NCI-H187 treated with DMSO at 0.1 percent for 48 hours (cell line): ENCODE results near the gene SOWAHC.
"Not testable (repeated sequence)": the region's sequence is repeated elsewhere in the genome, so short reads cannot be mapped to it uniquely, and the experiment has no call there.

Source experiments
- DNase-seq: peaks from one replicate; lab custom pipeline; 2025; lab: John Stamatoyannopoulos, UW

The SOWAHC gene, protein sequence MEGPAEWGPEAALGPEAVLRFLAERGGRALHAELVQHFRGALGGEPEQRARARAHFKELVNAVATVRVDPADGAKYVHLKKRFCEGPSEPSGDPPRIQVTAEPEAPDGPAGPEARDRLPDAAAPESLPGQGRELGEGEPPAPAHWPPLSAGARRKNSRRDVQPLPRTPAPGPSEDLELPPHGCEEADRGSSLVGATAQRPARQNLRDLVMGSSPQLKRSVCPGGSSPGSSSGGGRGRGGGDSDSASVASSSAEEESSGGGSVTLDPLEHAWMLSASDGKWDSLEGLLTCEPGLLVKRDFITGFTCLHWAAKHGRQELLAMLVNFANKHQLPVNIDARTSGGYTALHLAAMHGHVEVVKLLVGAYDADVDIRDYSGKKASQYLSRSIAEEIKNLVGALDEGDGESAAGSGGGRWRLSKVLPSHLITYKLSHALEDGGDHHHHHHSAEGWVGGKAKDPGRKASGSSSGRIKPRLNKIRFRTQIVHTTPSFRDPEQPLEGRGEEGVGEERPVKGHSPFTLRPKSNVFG

DNA sequence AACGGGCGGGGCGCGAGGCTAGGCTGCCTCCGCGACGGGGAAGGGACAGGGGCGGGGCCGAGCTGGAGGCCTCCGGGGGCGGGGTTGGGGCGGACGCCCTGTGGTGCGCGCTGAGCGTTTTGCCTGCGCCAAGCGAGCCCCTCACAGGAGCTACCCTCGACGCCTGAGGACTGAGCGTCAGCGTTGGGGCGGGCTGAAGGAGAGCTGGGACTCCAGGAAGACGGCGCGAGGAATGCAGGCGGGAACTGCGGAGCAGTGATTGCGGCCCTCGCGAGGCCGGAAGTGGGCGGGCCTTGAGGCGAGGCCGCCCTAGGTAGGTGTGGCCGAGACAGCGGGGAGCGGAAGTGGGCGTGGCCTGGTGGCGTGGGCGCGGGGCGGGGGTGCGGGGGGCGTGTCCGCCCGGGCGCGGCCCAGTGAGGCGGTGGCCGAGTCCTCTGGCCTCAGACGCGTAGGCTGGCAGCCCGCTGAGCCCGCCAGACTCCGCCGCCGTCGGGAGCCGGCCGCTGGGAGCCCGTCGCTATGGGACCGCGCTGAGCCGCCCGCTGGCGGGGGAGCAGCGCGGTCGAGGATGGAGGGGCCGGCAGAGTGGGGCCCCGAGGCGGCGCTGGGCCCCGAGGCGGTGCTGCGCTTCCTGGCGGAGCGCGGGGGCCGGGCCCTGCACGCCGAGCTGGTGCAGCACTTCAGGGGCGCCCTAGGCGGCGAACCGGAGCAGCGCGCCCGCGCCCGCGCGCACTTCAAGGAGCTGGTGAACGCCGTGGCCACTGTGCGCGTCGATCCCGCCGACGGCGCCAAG is at the start of gene SOWAHC, which contains the start of gene SEPTIN10:
Gene SOWAHC (plus strand): TSS at position 443 of the 793 bp plus-strand sequence. CDS start 126 bp downstream, at position 569.
Gene SEPTIN10 (minus strand): TSS at position 45 of the 793 bp plus-strand sequence. CDS start 139 bp downstream, outside the sequence.
- peak; percentile 25 for DNase-seq

DNA sequence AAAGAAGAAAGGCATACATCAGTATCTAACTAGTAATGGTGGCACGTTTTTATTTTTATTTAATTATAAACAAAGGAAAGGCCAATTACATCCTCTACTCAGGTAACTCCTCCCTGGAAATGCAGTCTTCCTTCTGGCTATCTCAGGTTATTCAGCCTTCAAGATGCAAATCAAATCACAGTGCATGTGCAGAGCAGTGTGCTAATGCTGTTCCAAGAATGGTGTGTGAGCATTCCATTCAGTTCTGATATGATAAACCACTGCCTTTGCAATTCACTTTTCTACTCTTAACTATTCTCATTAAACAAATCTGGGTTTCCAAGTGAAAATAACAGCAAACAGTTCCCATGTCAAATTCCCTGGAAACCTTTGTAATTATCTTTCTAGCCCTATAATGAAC is 38.8 kb upstream of the SOWAHC start:
- no peak for DNase-seq

DNA sequence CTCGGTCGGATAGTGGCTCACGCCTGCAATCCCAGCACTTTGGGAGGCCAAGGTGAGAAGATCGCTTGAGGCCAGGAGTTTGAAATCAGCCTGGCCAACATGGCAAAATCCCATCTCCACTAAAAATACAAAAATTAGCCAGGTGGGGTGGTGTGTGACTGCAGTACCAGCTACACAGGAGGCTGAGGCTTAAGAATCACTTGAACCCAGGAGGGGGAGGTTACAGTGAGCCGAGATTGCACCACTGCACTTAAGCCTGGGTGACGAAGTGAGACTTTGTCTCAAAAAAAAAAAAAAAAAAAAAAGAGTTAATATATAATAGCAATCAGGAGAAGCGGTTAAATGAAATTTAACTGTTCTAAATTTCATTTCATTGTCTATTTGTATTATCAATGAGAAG is 36.5 kb upstream of the SOWAHC start:
- DNase-seq, result not testable (repeated sequence)

DNA sequence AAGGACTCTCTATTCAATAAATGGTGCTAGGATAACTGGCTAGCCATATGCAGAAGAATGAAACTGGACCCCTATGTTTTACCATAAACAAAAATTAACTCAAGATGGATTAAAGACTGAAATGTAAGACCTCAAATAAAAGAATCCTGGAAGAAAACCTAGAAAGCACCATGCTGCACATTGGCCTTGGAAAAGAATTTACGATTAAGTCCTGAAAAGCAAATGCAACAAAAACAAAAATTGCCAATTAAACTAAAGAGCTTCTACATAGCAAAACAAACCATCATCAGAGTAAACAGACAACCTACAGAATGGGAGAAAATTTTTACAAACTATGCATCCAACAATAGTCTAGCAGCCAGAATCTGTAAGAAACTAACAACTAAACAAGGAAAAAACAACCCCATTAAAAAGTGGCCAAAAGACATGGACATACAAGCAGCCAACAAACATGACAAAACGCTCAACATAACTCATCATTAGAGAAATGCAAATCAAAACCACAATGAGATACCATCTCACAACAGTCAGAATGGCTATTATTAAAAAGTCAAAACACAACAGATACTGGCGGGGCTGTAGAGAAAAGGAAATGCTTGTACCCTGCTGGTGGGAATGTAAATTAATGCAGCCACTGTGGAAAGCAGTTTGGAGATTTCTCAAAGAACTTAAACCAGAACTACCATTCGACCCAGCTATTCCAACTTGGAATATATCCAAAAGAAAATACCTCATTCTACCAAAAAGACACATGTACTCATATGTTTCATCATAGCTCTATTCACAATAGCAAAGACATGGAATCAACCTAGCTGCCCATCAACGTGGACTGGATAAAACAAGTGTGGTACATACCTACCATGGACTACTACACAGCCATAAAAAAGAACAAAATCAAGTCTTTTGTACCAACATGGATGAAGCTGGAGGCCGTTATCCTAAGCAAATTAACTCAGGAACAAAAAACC is 31.0 kb upstream of the SOWAHC start:
- no peak for DNase-seq

DNA sequence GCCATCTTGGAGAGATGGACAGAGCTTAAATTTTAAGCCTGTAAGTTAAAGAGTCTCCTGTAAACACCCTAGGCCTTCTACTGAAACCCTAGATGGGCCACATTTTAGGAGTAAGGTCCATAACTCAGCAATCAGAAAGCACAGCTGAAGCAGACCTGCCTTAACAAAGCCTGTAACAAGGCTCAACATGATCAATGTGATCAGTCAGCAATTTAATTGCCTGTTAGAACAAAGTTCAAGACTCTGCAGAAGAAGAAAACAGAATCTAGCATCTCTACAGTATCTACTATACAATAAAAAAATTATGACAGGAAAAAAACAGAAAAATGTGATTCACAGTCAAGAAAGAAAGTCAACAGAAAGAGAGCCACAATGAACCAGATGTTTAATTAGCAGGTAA is 27.5 kb upstream of the SOWAHC start:
- DNase-seq, result no peak

DNA sequence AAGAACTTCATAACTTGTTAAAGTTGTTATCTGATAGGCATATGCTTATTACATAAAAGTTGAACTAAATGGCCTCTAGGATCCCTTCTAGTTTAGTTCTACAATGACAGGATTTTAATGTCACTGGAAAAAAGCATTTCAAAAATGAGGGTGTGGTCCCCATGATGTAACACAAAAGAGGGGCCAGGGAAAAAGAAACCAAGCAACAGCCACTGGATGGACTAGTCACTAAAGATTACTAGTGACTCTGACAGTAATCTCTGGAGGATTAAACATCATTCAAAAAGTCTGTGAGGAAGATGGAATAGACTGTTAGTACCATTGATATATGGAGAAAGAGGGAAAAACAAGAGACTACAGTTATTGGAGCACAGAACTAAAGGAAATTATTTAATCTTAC is 23.0 kb upstream of the SOWAHC start:
- no peak for DNase-seq

DNA sequence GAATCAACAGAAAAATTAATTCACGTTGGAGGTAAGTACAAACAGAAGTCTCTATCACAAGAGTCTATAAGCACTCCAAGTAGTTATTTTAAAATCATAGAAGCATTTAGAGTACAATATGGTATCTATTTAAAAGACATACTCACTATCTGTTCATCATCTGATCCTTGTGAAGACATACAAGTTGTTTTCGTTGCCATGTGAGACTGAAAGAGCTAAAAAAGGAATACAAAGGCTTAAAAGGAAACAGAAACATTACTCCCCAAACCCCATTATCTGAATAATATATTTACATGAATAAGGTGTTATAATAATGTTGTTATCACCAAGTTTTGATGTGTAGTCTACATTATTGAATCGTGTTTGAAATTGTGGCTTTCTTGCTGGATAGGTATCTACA is 21.3 kb upstream of the SOWAHC start:
- DNase-seq, result no peak

DNA sequence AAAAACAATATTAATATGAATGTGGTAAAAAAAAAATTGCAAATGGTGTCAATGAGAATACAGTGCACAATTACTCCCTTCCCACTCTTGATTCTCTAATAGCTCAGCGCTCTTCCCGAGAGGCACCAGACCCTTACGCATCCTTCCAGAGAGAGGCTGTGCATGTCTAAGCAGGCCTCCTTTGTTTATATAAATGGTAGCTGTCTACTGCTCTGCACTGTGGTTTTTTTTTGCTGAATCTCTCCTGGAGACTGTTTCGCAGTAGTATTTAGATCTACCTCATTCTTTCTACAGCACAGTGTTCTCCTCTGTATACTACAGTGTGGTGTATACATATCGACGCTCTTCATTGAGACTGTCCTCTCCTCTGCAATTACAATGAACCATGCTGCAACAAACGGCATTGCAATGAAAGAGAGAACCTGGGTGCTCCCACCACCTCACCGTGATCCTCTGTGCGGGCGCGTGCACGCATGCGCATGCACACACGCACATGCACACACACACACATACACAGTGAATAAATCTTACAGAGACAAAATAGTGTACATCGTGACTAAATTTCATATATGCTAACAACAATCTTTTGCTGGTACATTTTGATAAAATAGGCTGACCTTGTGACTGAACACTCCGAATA is 19.8 kb upstream of the SOWAHC start:
- DNase-seq, result no peak

DNA sequence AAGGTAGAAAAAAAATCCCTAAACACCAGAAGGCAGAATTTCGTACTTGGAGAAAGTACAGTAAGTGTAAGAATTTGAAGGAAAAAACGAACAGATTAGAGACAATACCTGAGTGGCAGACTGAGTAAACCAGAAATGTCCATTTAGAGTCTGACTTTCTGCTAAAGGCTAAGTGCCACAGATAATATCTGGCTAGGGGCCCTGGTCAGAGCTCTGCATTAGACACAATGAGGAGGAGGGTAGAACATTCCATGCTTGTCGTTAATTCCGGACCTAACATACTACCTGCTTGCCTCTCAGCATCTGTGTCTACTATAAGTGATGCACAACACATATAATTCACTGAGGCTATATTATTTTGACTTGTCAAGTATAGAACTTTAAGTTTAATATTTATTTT is 18.5 kb upstream of the SOWAHC start:
- no peak for DNase-seq

DNA sequence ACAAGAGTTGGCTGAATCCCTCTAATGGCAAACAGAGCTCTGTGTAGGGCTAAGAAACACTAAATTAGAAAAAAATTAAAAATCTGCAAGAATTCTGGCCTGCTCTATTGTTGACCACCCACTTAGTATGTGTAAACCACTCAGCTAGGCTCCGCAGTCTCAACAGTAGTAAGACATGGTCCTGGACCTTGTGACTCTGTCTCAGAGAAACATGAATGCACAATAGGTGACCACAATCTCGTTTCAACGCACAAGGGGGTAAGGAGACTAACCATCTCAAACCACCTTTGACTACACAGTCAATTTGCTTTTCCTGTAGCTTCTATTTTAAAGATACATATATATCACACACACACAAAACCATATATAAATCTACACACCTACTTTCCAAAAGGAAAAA is 16.9 kb upstream of the SOWAHC start:
- no peak for DNase-seq

DNA sequence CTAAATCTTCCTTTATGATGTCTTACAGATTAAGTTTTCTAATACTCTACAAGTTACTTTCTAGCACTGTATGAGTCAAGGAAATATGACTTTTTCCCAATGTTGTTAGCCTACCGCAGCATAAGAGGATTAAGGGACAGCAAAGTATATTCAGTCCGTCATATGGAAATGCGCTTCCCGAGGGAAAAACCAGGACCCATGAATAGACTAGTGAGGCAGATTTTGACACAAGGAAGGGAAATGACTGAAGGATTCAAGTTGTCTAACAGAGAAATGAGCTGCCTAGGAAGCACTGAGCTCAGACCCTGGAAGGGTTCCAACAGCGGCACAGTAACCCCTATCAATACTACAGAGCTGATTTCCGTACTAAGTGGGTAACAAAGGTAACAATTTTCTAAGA is 12.4 kb upstream of the SOWAHC start:
- no peak for DNase-seq

DNA sequence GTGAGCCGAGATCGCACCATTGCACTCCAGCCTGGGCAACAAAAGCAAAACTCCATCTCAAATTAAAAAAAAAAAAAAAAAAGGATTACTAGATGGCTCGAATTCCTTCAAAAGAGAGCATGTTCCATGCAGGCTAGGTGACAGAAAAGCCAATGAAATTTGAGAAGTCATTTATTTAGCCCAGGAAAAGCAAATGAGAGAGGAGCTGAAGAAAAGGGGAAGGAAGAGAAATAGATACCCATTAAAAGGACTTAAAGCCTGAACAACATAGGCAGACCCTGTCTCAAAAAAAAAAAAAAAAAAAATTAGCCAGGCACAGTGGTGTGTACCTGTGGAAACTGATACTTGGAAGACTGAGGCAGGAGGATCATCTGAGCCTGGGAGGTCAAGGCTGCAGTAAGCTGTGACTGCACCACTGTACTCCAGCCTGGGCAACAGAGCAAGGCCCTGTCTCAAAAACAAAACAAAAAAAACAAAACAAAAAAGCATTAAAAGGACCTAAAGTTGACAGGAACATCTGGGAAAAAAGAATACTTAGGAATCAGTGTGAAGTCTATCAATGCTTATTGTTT is 11.5 kb upstream of the SOWAHC start:
- DNase-seq, result no peak

DNA sequence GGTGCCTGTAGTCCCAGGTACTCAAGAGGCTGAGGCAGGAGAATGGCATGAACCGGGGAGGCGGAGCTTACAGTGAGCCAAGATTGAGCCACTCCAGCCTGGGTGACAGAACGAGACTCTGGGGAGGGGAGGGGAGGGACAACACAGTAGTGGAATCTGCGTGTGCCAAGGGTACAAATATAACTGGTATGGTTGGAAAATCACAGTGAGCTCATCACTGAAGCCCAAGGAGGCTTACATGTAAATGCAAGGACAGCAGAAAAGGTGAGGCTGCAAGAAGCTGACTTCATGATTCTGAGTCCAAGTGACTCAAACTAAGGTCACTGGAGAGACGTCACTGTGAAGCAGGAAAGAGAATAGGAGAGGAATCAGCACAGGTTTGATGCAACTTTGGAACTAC is 9.6 kb upstream of the SOWAHC start:
- no peak for DNase-seq

DNA sequence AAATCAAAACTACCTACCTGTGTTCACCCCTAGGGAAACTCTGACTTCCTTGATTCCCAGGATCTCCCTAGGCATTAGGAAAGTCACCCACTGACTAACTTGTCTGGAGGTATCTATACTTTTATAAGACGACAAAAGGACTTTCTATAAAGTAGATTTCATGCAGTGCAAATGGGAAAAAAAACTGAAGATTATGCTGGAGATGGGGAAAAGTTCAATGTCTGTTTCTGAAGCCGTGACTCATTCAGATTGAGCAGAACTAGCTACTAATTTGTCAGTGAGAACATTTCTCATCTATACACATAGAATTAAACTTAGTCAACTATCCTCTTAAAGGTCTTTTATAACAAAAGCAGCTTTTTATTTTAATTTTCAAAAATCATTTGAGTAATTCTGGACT is 6.4 kb upstream of the SOWAHC start:
- no peak for DNase-seq

DNA sequence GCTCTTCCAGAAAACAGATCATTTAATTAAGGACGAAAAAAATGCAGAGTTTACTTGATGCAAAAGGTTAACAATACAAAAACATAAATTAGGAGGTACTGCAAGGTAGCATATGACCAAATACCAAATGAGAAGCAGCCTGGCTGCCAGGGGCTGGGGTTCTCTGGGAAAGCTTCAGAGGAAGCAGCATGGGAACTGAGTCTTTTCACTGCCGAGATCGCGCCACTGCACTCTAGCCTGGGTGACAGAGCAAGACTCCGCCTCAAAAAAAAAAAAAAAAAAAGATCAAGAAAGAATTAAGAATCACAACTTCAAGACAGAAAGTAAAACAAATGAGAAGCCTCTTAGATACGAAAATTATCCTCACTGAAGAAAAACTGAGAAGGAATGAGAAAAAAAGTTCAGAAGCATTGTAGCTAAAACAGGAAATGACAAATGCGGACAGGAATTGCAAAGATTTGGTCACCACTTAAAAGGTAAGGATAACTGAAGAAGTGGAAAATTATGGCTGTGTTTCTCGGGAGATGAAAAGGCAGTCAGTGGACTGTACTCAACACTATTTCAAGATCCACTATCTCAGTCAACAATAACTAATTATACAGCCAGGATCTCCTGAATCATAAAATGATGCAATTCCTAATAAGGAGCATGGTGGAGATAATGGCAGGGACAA is 4.7 kb upstream of the SOWAHC start:
- no peak for DNase-seq

DNA sequence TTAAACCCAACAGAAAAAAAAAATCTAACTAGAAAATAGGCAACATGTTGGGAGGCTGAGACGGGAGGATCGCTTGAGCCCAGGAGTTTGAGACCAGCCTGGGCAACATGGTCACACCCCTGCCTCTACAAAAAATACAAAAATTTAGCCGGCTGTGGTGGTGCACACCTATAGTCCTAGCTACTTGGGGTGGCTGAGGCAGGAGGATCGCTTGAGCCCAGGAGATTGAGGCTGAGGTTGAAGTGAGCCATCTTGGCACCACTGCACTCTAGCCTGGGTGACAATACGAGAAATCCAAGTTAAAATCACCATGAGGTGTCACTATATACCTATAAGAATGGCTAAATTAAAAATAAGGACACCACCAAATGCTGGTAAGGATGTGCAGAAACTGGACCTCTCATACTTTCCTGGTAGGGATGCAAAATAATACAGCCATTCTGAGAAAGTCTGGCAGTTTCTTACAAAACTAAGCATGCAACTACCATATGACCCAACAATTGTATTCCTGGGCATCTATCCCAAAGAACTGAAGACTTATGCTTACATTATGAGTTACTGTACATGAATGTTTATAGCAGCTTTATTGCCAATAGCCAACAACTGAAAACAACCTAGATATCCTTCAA is 2.6 kb upstream of the SOWAHC start:
- no peak for DNase-seq

DNA sequence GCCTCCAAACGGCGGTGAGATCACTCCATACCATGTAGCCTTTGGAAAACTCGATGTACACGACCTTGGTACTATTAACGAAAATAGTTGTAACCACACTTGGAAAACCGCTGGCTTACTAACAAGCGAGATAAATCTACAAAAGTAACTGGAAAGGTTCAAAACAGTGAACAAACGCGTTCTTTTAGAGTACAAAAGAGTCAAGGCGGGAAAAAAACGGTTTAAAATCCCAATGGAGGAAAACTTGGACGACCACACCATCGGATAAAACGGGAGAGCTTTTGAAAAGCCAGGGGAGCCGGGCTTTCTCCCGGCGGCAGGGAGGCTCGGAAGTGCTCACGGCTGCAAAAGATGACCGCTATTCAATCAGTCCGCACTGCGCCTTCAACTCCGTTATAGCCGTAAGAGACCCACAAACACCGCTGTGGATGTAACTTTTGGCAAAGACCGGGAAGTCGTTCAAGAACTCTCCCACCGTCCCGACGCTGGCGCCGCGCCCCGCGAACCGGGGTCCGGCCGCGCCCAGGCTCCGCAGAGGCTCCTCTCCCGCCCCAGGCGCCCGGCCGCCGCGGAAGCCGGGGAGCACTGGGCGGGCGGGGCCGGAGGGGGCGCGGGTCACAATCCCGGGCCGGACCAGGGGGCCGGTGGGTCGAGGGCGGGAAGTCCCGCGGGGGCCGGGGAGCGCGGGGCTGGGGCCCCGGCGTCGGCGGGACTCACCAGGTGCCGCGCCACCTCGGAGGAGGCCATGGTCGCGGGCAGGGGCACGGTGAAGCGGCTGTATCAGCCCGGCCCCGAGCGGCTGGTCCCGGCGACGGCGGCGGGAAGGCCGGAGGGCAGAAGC is 863 bp upstream of the SOWAHC start:
- no peak for DNase-seq

DNA sequence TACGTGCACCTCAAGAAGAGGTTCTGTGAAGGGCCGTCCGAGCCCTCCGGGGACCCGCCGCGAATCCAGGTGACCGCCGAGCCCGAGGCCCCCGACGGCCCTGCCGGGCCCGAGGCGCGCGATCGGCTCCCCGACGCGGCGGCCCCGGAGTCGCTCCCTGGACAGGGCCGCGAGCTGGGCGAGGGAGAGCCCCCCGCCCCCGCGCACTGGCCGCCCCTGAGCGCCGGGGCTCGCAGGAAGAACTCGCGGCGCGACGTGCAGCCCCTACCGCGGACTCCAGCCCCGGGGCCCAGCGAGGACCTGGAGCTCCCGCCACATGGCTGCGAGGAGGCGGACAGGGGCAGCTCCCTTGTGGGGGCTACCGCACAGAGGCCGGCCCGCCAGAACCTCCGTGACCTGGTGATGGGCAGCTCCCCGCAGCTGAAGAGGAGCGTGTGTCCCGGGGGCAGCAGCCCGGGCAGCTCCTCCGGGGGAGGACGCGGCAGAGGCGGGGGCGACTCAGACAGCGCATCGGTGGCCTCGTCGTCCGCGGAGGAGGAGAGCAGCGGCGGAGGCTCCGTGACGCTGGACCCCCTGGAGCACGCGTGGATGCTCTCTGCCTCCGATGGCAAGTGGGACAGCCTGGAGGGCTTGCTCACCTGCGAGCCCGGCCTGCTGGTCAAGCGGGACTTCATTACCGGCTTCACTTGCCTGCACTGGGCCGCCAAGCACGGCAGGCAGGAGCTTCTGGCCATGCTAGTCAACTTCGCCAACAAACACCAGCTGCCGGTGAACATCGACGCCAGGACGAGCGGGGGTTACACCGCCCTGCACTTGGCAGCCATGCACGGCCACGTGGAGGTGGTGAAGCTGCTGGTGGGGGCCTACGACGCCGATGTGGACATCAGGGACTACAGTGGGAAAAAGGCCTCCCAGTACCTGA is 812 bp downstream of the SOWAHC start:
- DNase-seq, result no peak
